GM19351 (cell line): ENCODE measurements around the gene IGF2R.
"Not testable (repeated sequence)": the region's sequence is repeated elsewhere in the genome, so short reads cannot be mapped to it uniquely, and the experiment has no call there.

Experiments
- ATAC-seq: cut with Tn5 transposase; IDR thresholded peaks from one replicate; pipeline ENCODE4 v1.9.1; 2021; ENCODE audit warnings: mild to moderate bottlenecking, moderate library complexity; ENCODE audit not compliant: unreplicated experiment

The IGF2R gene

DNA sequence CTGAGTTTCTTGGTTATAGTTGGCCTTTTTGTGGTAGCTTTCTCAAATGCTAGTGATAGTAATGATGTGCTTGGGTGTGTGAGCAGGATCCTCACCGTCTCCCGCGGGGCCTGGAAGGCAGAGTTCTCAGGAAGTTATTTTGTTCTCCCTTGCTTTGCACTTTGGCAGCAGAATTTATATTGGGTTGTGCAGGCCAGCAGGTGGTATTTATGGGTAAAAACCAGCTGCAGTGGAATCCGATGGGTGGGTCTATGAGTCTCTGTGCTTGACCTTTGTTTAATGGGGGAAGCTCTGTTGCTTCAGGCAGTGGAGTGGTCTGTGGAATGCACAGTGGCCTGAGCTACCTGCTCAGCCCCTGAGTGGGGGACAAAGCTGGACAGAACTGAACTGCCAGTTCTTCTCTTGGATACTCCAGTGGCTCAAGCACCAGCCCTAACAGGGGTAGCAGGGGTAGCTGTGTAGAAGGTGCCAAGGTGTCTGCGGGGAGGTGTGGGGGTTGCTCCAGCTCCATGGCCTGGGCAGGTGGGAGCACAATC, 27.3 kb downstream of the IGF2R start:
- no peak for ATAC-seq

DNA sequence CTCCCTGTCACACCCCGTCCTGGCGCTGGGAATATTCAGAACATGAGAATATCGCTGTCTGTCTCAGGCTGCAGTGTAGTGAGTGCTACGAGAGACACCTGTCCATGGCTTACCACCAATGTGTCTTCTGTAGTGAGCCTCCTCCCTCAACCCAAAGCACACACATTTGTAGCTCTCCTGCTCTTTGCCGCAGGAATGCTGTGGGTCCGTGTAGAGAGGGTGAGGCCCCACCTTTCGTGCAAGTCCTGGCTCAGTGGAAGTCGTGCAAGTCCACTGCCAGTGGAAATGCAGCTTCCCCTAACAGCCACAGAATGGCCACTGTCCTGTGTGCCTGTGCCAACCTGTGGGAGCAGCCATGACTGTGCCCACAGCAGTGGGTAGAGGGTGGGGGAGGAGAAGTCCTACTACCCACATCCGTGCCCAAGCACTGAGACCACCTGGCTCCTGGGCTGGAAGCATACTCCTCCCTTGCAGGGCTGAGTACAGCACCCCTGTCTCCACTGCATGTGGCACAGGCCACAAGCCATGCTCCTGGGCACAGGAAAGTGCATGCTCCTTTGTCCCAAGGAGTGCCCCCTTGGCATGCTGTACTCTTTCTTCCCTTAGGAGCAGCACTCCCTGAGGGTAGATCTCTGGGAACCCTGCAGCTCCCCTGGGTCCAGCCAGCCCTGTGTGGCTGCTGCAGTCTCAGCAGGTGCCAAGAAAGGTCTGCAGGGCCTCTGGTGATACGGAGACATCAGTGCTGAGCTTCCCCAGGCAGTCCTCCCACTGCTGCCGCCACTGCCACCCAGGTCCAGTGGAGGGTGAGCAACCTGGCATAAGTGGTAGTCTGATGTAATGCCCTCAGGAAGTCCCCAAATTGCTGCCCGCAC, 28.0 kb downstream of the IGF2R start:
- ATAC-seq = no peak

DNA sequence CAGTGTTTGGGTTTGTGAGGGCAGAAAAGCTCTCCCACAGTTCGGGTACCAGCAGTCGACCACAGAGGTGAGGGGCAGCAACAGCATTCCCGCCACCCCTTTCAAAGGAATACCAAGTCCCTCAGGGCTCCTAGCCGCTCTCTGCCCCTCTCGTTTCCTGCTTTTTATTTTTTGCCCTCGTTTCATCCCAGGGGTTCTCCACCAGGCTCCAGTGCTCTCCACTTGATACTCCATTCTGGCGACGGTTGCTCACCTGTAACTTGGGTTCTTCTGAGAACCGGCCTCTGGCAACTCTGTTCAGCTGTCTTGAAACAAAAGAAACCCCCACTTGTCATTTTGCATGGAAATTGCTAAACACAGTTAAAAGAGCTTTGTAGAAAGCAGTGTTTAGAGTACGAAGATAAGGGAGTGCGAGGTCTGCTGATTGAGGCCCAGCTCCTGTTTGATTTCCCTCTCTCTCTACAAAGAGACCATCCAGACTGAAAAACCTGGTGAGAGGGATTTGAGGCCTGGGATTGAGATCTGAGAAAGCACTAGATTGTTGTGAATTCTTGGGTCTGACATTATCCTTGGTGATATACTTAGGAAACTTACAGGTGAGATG, 28.7 kb downstream of the IGF2R start:
- ATAC-seq = no peak

DNA sequence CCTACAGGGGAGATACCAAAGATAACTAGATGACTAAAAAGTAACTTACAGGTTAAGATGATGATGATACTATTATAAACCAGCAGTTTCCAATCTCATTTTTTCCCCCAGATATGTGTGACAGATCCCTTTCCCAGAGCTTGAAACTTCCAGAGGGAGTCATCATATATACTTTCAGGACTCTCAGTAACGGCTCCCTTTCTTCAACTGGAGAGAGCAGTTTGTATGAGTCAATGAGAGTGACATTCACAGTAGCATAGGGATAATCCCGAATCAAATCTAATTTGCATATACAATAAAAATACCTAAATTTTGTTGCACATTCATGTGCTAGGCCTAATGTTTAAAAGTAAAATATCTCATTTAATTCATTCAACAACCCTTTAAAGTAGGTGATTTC, 29.7 kb downstream of the IGF2R start:
- no peak for ATAC-seq

DNA sequence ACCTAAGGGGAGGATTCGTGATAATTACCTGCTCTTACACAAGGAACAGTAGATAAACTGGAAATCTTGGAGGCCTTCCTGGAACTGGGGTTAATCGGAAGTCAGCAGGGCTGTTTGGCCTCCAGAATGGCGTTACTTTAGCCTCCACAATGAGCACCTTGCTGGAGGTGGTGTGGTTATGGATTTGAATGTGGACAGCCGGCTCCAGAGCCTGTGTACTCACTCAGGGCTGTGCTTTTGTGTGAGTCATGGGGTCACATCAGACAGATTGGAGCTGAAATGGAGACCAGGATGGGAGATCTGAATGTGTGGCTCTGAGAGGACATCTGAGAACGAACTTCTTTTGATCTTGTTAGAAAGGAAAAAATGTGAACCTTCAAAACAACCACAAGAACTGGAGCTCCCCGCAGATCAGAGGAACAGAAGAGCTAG, 30.4 kb downstream of the IGF2R start:
- no peak for ATAC-seq

DNA sequence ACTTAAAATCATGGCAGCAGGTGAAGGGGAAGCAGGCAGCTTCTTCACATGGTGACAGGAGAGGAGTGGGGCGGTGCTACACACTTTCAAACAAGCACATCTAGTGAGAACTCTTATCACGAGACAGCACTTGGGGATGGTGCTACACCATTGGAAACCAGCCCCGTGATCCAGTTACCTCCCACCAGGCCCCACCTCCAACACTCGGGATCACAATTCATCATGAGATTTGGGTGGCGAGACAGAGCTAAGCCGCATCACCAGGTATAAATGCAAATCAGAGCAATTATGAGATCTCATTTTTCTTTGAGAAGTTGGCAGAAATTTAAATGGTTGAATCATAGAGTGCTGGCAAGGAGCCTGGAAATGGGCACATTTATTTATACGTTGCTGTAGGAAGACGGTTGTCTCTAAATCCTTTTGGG, 31.4 kb downstream of the IGF2R start:
- no peak for ATAC-seq

DNA sequence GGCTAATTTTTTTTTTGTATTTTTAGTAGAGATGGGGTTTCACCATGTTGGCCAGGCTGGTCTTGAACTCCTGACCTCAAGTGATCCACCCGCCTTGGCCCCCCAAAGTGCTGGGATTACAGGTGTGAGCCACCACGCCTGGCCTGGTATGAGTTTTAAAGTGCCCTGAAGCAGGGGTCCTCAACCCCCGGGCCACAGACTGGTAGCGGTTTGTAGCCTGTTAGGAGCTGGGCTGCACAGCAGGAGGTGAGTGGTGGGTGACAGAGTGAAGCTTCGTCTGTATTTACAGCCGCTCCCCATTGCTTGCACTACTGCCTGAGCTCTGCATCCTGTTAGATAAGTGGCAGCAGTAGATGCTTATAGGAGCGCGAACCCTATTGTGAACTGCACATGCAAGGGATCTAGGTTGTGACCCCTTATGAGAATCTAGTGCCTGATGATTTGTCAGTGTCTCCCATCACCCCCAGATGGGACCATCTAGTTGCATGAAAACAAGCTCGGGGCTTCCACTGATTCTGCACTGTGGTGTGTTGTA, 32.1 kb downstream of the IGF2R start:
- not testable (repeated sequence) for ATAC-seq

DNA sequence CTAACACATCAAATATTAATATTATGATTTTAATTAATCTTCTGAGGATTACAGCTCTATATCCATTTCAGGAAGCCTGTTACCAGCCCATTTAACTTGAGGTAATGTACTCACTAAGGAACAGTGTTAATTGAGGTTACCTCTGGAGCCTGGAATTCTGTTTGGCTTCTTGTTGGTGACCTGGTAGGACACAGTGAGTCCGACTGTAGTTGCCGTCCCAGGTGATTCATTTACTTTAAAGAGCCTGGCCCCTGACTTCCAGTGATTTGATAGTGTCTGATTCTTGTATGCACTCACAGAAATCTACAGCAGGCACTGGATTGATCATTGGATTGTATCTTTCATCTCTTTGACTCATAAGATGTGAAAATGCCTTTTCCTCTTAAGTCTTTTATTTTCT, 34.0 kb downstream of the IGF2R start:
- no peak for ATAC-seq

DNA sequence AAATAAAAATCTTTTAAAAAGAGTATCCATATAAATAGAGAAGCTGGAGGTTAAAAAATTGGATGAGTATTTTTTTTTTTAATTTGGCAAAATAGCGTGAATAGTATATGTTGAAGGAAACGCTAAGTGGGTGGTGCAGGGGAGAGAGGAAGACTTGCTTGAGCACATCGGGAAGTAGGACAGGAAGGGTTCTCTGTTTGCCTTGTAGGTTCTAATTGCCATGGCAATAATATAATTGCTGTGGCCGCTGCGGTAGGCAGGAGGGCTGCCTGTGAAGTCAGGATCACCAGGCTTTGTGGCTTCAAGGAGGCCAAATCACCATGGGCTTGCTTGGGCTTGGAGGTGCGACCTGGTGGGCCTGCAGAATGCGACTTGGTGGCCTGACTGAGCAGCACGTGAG, 35.1 kb downstream of the IGF2R start:
- ATAC-seq = no peak

DNA sequence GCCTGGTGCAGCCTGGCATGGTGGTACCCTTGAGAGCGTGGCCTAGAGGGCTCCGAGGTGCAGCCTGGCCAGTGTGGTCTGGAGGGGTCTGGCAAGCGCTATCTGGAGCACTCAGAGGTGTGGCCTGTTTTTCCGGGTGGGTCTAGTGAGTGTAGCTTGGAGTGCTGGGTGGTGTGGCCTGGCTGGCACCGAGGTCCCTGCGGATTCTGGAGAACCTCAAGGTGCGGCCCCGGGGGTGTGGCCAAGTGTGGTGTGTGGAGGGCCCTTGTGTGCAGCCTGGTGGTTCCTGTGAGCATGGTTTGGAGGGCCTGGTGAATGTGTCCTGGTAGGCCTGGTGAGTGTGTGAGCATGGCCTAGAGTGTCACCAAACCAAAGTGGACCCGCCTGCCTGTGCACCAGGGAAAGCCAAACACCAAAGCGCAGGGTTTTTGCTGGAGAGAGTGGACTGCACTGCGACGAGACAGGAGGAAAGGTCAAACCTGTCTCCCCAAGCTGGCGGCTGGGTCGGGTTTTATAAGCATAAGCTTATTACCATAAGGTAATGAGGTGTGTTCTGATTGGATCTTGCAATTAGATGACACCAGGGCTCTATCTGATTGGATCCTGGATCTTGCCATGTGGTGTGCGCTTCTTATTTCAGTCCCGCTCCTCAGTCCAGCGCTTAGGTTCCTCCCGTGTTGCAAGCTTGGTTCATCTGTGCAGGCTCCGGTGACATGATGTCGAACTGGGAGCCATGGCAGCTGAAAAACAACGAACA, 35.7 kb downstream of the IGF2R start:
- no peak for ATAC-seq

DNA sequence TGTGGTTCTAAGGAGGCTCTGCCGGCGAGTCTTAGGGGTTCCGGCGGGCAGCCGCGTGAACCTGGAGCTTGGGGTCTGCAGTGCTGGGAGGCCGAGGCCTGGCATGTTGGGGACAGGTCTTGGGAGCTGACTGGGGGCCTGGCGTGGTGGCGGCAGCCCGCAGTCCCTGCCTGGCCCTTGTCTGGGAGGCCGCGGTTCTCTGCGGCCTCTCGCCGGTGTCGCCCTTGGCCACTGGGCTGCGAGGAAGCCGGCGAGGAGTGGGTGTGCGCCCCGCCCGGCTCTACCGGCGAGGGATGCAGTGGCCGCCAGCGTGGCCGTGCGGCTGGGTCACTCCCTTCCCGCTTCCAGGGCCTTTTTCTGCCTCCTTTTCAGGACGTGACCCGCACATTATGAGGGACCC, 36.3 kb downstream of the IGF2R start:
- no peak for ATAC-seq

DNA sequence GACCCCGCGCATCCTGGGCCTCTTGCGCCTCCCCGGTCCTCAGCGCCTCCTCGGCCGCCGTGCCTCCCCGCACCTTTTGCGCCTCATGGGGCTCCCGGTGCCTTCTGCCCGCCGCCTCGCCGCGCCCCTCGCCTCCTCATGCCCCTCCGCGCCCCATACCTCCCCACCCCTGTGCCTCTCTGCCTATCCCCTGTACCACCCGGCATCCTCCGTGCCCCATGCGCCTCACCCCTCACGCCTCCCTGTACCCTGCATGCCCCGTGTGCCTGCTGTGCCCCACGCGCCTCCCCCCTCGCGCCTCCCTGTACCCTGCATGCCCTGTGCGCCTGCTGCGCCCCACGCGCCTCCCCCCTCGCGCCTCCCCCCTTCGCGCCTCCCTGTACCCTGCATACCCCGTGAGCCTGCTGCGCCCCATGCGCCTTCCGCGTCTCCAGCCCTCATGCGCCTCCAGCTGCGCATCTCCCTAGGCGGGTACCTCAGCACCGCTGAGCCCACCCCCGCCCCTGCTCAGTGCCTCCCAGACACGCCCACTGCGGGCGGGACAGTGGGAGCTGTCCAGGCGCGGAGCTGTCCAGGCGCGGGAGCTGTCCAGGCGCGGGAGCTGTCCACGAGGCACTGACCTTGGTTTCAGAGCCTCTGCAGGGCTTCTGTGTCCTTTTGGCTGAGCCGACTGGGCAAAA, 37.1 kb downstream of the IGF2R start:
- no peak for ATAC-seq

DNA sequence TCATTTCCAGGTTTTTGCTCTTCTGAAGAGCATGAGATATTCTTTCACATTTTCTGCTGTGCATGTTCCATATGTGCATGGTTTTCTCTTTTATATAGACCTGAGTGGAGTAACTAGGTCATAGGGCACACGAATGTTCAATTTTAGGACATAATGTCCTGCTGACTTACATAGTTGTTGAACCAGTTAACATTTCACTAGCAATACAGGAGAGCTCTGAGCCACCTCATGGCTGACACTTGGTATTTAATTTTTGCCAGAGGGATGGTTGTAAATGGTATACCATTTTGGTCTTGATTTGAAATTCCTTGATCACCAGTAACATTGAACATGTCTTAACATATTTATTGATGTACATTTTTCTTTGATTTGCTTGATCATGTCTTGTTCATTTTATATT, 38.3 kb downstream of the IGF2R start:
- ATAC-seq = no peak

DNA sequence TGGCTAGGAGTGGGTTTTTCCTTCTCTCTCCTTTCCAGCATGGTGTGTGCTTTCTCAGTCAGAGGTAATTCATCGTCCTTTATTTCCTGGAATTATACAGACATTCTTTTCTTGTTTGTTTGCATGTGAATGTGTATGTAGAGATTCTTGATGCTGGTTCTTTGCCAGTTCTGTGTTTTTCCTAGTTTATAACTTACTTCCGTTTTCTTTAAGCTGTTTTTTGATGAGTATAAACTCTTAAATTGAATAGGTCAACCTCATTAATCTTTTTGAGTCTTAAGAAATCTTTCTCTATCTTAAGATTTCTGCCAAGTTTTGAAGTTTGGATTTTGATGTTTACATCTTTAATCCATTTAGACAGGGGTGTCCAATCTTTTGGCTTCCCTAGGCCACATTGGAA, 38.7 kb downstream of the IGF2R start:
- no peak for ATAC-seq

DNA sequence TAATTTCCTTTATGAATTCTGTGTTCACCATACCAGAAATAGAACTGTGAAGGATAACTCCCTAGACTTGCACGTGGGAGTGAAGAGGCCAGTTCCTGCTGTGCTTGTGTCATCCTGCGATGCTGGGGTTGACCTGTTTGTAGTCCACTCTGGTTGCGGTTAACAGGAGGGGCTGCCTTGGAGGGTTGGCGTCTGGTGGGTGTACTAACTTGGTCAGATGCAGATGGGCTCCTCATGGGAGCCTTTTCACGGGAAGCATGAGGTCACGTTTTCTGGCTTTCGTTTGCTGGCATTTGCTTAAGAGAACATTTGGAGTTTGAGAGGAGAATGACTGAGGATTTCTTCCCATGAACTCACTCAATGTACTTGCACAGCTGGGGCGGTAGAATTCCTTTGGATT, 41.2 kb downstream of the IGF2R start:
- no peak for ATAC-seq

DNA sequence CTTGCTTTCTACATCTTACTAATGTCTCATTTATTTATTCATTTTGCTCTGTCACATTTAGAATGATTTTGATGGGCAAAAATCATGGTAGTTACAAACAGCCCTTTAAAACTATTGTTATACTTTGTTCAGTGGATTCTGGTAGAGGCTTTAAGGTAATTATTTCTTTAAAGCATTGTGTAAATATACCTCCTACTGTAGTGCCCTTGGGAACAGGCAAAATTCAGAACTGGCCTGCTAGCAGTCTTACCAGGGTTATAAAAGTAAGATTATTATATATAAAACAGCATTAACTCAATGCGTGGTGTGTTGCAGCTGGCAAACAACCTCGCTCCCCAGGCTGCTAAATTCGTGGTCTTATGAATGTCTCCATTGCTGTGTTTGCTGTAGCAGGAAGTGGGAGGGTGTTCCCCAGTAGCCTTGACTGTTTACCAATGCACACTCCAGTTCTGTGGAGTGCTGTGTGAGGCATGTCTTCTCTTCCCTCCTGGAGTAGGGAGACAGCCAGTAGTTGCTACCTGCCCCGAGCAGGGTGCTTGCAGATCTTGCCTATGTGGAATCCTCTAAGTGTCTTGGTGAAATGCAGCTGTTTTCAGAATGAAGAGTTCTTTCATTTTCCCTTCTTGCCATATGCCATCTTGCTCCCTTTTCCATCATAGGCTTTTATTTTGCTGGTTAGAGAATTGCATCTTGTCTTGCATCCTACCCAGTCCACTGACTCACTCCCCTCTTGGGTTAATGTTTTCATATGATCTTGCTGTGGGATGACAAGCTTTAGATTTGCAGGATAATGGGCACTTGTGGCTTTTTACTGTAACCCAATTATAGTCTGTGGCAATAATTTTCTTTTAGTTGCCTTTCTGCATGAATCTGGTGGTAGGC, 45.3 kb downstream of the IGF2R start:
- no peak for ATAC-seq

DNA sequence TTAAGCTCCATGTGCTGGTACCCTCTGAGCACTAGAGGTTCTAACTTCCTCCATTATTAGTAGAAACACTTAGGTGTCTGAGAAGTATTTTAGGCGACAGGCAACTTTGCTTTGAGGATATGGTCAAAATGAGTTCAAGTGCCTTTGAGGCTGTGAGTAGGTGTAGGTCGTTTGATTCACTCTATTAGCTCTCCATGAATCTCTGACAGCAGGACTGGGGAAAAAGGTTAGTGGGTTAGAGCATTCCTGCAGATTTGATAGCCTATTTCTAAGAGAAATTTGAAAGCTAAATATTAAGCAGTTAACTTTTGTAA, 45.9 kb downstream of the IGF2R start:
- ATAC-seq = no peak

DNA sequence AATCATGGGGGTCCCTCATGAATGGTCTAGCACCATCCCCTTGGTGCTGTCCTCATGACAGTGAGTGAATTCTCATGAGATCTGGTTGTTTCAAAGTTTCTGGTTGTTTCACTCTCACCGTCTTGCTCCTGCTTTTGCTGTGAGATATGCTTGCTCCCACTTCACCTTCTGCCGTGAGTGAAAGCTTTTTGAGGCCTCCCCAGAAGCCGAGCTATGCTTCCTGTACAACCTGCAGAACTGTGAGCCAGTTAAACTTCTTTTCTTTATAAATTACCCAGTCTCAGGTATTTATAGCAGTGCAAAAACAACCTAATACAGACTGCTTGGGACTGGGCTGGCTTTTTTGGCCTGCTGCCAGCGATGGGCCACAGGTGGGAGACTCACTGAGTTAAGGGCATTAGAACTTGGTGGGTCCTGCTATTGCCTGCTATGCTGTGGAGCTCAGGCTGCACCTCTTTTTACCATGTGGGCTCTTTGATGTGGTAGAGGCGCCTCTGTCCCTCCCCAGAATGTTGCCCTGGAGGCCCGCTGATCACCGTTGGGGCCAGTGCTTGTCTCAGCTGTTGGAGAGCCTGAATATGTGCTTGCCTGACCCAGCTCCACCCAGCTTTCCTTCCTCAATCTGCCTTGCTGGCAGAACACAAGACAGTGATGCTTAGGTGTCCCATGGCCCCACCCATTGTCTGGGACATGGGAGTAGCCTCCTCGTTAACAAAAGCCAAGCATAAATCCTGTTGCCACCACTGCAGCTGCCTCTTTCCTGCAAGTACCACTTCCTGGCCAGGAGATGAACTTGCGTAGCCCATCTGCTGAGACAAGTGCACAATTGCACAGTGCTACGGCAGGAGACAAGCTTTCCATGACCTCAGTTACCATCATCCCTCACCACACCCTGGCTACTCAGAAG, 47.1 kb downstream of the IGF2R start:
- ATAC-seq = no peak

DNA sequence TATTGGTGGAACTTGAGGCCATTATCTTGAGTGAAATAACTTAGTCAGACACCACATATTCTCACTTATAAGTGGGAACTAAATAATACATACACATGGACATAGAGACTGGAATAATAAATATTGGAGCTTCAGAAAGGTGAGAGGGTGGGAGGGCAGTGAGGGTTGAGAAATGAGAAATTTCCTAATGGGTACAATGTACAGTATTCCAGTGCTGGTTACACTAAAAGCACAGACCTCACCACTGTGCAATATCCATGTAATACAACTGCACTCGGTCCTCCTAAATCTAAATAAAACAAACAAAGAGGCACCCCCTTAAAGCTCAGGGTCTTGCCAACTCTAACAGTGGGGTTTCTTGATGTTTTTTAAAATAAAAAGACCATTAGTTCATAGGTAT, 53.2 kb downstream of the IGF2R start:
- ATAC-seq = no peak
